ENCODE measurements around the gene DRC7.

Gene DRC7

DNA sequence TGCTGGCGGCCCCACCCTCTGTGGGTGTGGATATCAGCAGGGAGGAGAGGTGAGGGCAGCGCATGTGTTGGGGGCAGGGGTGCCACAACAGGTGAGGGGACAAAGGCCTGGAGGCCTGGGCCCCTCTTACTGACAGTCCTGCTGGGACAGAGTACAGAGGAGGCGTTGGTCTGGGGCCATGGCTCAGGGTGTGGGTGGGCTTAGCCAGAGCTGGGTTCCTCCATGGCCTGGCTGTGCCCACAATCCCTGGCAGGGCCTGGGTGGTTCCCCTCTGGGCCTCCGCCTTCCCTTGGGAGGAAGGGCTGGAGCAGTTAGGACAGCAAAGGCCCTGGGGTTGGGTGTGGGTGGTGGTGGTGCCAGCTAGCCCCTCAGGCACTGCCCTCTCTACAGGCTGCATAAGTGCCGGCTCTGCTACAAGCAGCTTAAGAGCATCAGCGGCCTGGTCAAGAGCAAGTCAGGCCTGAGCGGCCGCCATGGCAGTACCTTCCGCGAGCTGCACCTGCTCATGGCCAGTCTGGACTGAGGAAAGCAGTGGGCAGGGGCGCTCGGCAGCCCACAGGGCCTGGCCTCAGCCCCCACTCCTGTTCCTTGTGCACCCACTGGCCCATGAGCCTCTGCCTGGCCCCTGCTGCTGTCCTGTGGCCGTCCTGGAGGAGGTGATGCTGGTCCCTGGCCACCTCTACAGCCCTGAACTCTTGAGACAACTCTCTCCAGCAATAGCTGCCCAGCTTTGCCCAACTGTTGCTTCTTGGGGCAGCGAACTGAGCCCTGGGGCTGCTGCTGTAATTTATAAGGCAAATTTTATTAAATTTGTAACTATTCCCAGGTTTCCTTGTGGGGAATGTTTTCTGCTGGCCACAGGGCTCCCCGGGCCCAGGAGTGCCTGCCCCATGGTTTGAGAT, 62.1 kb downstream of the DRC7 start:
- TF ChIP-seq, protein P1, sequence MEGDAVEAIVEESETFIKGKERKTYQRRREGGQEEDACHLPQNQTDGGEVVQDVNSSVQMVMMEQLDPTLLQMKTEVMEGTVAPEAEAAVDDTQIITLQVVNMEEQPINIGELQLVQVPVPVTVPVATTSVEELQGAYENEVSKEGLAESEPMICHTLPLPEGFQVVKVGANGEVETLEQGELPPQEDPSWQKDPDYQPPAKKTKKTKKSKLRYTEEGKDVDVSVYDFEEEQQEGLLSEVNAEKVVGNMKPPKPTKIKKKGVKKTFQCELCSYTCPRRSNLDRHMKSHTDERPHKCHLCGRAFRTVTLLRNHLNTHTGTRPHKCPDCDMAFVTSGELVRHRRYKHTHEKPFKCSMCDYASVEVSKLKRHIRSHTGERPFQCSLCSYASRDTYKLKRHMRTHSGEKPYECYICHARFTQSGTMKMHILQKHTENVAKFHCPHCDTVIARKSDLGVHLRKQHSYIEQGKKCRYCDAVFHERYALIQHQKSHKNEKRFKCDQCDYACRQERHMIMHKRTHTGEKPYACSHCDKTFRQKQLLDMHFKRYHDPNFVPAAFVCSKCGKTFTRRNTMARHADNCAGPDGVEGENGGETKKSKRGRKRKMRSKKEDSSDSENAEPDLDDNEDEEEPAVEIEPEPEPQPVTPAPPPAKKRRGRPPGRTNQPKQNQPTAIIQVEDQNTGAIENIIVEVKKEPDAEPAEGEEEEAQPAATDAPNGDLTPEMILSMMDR (IDR thresholded peaks at IDR 0.05; ENCODE audit: extremely low read depth, missing control alignments) = no peak
- DNase-seq (ENCODE audit: low spot score) = no peak

DNA sequence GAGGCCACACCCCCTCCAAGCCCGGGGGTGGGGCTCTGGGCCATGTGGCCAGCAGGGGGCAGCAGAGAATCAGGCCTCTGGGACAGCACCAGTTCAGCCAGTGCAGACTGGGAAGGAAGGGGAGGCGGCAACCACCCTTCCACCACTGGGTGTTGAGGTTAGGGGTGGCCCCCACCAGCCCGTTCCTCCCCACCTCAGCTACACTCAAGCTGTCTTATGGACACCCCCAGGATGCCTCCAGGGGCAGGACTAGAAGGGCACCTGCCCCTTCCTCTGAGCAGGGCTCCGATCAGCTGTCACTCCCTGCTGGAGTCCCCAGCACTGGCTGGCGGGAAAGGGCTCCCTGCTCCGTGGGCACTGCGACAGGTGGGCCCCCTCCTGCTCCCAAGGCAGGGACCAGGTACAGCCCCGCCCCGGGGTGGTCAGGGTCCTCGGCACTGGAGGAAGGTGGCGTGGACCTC, 62.8 kb downstream of the DRC7 start:
- peak; percentile 97 for DNase-seq (ENCODE audit: low spot score)
- TF ChIP-seq, protein P1 (IDR thresholded peaks at IDR 0.05; ENCODE audit: extremely low read depth, missing control alignments) = peak; percentile 91

DNA sequence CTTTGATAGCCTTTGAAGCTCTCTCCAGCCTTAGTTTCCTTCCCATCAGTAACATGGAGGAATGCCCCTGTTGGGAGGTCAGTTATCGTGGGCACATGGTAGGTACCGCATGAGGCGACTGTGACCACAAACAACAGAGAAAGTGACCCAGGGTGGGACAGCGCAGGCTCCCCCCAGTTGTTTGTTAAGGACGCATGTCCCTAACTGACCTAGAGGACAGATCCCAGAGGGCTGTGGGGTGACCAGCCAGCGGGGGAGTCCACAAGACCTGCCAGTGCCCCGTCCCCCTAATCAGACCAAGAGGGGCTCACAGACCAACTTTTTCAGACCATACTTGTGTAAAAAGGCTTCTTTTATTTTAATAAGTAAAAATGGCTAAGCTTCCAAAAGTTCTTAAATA, 63.3 kb downstream of the DRC7 start:
- DNase-seq (ENCODE audit: low spot score) = no peak
- TF ChIP-seq, protein P1 (IDR thresholded peaks at IDR 0.05; ENCODE audit: extremely low read depth, missing control alignments) = no peak

DNA sequence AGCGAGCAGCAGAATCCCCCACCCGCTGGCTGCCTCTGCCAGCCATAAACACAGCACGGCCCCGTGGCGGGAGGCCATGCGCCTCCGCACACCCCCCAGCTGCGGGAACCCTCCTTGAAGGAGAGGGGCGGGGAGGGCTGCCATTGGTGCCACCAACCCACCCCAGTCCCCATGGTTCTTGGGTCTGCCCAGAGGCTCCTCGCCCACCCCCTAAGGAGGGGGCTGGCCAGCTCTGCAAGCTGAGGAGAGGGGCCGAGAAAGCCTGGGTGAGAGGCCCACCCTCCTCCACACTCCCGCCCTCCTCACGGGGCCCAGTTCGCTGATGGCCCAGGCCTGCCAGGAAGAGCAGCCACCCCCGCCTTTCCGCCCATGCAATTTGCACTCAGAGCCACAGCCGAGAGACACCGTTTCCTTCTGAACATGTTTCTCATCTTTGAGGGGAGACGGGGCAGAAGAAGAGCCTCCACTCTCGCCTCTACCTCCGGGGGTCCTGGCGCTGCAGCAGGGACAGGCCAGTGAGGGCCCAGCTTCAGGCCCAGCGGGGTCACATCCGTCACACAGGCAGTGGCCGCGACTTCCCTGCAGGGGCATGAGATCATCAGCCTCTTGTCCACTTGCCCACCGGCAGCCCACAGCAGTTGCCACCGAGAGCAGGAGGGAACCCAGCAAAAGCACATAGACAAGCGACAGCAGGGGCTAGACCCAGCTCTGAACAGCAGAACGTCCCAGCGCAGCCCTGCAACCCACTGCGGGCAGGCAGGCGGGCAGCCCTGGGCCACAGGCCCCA, 63.9 kb downstream of the DRC7 start:
- TF ChIP-seq, protein P1 (IDR thresholded peaks at IDR 0.05; ENCODE audit: extremely low read depth, missing control alignments) = no peak
- DNase-seq (ENCODE audit: low spot score) = no peak

DNA sequence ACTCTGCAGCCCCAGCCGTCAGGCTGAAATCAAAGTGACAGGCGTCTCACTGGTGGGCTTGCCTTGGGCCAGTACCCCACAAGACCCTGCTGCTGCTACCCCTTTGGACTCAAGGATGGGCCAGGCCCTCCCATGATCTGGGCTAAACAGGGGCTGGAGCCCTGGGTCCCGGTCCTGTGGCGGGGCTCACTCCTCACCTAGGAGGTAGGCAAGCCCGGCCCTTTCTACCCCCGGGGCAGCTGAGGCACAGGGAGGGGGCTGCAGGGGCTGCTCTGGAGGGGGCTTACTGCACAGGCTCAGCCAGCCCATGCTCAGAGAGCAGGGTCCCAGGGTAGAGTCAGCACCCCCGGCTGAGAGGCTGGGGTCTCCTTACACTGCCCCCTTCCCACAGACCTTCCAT, 64.5 kb downstream of the DRC7 start:
- no peak for DNase-seq (ENCODE audit: low spot score)
- TF ChIP-seq, protein P1 (IDR thresholded peaks at IDR 0.05; ENCODE audit: extremely low read depth, missing control alignments) = no peak

DNA sequence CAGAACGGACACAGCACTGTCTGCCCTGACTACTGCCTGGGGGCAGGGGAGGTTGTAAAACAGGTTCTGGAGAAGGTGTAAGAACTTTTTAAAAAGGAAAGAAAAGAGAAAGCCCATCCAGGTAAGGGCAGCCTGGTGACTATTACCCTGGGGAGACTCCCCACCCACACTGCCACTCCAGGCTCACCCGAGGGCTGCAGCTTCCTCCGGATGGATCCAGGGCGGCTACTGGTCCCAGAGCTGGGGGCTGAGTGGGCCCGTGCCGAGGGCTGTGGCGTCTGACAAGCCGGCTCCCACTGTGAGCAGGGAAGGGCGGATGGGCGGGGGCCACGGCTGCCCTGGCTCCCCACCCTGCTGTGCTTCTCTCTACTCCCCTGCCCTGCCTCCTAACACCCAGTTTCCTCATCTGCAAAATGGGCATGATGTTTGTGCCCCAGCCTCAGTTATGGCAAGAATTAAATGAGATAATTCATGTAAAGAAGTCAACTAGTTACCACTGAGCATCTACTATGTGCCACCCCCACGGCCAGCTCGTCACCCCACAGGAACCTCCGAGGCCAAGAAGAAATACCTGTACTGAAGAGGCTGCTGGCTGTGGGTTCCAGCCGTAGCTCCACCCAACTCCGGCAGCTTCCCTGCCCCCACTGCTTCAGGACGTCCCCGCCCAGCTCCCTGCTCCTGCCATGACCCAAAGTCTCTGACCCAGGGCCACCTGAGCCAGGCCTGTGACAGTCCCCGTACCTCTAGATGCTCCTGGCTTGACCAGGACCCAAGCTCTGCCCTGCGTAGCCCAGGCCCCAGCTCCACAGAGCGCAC, 65.1 kb downstream of the DRC7 start:
- TF ChIP-seq, protein P1 (IDR thresholded peaks at IDR 0.05; ENCODE audit: extremely low read depth, missing control alignments) = no peak
- DNase-seq (ENCODE audit: low spot score) = no peak
